T-helper 17 cell (primary cell): ENCODE measurements around the gene PRPF6. TPM values are rescaled to one million over a fixed set of nuclear protein-coding genes. Genes with fewer than 3 reads are reported as not detected.

ENCODE experiments used
- ATAC-seq: fragments of 150-1000 bp; cut with Tn5 transposase; 2 replicates; pipeline ENCODE4 v1.10.0; 2021; ENCODE audit warnings: mild to moderate bottlenecking, moderate library complexity
- DNase-seq, 3 donors: peaks; one replicate each; pipeline versions ENCODE4 v3.0.0 to v3.0.0-alpha.2; 2020 to 2021
- H3K9me3 ChIP-seq: one replicate; pipeline ENCODE4 v1.7.0; 2013; ENCODE audit warnings: low read length, mild to moderate bottlenecking; ENCODE audit not compliant: control insufficient read depth, poor library complexity, severe bottlenecking
- H3K27ac Mint-ChIP-seq: one replicate; pipeline ENCODE4 v1.8.0; 2022; ENCODE audit warnings: mild to moderate bottlenecking, moderate library complexity, mixed read lengths
- H3K27me3 Mint-ChIP-seq: one replicate; pipeline ENCODE4 v1.8.0; 2022; ENCODE audit warnings: mixed read lengths
- H3K36me3 Mint-ChIP-seq: one replicate; pipeline ENCODE4 v1.8.0; 2022; ENCODE audit warnings: low read depth, mixed read lengths
- H3K4me1 Mint-ChIP-seq: one replicate; pipeline ENCODE4 v1.8.0; 2022; ENCODE audit warnings: mild to moderate bottlenecking, mixed read lengths
- H3K4me3 Mint-ChIP-seq: one replicate; pipeline ENCODE4 v1.8.0; 2022; ENCODE audit warnings: mild to moderate bottlenecking, moderate library complexity, mixed read lengths
- total RNA-seq, 4 donors: library from RNA in 2 of 4; stranded (reverse) in 2 of 4; gene quantifications; one replicate each; pipeline ENCODE4 v1.2.3 and lab custom pipeline; 2022 to 2026

PRPF6 gene
- total RNA-seq, 2 donors from 2014 or later = 63.8 to 64.9 TPM

DNA sequence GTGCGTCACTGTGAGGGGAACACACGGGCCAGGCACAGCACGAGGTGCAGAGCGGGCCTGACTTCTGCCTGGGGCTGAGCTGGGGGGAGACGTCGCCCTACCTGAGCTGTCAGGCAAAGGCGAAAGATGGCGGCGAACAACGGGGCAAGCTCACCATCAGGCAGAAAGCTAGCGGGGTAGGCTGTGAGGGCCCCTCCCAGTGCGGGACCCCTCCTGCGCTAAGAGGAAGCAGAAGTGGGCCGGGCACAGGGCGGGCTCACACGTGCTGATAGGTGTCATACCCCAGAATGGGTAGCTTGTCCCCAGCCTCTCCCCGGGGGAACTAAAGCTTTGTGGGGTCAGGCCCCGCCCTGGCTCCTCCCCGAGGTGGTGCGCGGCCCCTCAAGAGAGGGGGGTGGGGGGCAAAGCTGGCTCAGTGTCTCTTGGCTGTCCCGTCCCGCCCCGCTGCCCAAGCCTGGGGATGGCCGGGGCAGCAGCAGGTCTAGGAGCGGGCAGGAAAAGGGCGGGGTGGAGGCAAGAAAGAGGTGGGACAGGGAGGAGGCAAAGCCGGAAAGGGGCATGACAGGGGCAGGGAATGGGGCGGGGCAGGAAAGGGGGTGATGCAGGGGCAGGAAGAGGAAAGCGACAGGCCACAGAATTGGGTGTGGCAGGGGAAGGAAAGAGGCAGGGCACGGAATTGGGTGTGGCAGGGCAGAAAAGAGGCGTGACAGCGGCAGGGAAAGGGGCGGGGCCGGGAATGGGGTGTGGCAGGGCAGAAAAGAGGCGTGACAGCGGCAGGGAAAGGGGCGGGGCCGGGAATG is 39.5 kb upstream of the PRPF6 start:
- DNase-seq (peak; percentile 56 to 72 (median 64)), ATAC-seq (peak; percentile 90)
- Mint-ChIP-seq H3K36me3 (peaks cover 2% of the 10 kb centered on the region), H3K4me3 (peak overlapping the region; percentile 41), H3K27ac (no peak overlapping the region), H3K4me1 (peaks cover 7% of the 10 kb centered on the region), H3K27me3 (no peaks in the 10 kb centered on the region)
- H3K9me3 ChIP-seq = no peaks in the 10 kb centered on the region

DNA sequence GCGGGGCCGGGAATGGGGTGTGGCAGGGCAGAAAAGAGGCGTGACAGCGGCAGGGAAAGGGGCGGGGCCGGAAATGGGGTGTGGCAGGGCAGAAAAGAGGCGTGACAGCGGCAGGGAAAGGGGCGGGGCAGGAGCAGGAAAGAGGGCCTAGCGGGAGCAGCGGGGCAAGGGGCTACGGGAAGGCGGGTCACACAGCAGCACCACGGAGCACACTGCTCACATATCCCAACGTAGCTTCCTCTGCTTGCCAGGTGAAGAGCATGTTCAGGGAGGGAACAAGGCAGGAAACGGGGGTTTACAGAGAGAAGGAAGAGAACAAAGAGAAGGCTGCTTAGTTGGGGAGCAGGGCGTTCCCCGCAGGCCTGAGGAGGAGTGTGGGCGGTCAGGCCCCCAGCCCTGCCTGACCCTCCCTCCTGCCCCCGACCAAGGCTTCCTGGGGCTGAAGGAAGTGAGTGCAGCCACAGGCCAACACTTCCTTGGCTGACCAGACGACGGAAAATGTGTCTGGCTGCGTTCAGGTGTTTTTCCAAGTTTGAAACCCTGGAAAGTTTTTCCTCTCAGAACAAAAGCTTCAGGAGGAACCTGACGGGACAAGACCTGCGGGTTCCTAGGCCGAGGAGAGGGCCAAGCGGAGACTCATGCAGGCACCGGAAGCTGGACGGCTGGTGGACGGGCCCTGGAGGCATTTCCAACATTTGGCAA is 38.5 kb upstream of the PRPF6 start:
- Mint-ChIP-seq H3K4me1 (peaks cover 13% of the 10 kb centered on the region), H3K27me3 (no peaks in the 10 kb centered on the region), H3K36me3 (peaks cover 2% of the 10 kb centered on the region), H3K4me3 (peak overlapping the region; percentile 60), H3K27ac (peak overlapping the region; percentile 57)
- H3K9me3 ChIP-seq = no peaks in the 10 kb centered on the region
- ATAC-seq (no peak), DNase-seq (peak in 1 of 3 donors; percentile 51)

DNA sequence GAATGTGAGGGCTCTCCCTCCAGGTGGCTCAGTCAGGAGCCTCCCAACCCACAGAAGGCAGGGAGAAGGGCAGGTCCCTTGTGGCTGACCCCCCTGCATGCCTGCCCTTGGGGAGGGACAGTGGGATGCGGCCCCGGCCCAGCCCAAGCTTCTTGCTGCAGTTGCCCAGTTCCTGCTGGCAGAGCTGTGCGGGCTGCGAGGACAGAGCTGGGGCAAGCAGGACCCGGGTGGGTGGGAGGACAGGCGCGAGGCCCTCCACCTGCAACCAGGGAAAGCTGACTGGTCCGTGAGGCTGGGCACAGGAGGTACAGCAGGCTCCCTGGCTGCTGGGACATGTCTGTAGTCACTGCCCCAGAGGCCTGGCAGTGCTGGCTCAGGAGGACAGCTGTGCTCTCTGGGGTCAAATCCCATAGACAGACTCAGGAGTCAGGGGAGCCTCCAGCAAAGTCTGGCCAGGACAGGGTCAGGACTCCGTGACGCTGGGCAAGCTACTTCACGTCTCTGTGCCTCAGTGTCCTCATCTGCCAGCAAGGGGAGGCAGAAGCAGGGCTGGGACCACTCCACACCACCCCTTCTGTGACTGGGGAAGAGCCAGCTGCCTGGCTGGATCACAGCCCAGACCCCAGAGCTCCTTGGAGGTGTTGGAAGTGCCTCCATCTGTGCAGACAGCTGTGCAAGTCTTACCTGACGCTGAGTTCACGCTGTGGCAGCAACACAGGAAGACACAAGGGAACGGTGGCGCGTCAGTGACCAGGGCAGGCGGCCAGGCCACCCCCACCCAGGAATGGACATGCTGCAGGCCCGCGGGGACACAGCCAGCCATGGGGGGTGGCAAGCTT is 37.7 kb upstream of the PRPF6 start:
- H3K9me3 ChIP-seq = no peaks in the 10 kb centered on the region
- Mint-ChIP-seq H3K4me3 (no peak overlapping the region), H3K36me3 (peaks cover 2% of the 10 kb centered on the region), H3K4me1 (peaks cover 20% of the 10 kb centered on the region), H3K27ac (no peak overlapping the region), H3K27me3 (no peaks in the 10 kb centered on the region)
- DNase-seq (no peak), ATAC-seq (no peak)

DNA sequence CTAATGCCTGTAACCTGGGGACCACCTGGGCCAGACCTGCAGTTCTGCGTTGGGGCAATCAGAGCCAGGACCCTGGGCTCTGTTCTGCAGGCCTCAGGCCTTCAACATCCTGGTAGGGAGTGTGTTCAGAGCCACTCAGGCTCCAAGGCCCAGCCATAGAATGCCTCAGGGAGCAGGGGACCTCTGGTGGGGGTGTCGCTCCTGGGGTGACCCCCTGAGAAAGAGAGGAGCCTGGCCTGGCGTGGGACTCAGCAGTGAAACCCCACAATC is 37.2 kb upstream of the PRPF6 start:
- no peak for DNase-seq
- H3K4me3 Mint-ChIP-seq = no peak overlapping the region
- H3K27me3 Mint-ChIP-seq = no peaks in the 10 kb centered on the region
- no peak for ATAC-seq
- H3K4me1 Mint-ChIP-seq = peaks cover 24% of the 10 kb centered on the region
- peaks cover 2% of the 10 kb centered on the region for H3K36me3 Mint-ChIP-seq
- no peaks in the 10 kb centered on the region for H3K9me3 ChIP-seq
- no peak overlapping the region for H3K27ac Mint-ChIP-seq

DNA sequence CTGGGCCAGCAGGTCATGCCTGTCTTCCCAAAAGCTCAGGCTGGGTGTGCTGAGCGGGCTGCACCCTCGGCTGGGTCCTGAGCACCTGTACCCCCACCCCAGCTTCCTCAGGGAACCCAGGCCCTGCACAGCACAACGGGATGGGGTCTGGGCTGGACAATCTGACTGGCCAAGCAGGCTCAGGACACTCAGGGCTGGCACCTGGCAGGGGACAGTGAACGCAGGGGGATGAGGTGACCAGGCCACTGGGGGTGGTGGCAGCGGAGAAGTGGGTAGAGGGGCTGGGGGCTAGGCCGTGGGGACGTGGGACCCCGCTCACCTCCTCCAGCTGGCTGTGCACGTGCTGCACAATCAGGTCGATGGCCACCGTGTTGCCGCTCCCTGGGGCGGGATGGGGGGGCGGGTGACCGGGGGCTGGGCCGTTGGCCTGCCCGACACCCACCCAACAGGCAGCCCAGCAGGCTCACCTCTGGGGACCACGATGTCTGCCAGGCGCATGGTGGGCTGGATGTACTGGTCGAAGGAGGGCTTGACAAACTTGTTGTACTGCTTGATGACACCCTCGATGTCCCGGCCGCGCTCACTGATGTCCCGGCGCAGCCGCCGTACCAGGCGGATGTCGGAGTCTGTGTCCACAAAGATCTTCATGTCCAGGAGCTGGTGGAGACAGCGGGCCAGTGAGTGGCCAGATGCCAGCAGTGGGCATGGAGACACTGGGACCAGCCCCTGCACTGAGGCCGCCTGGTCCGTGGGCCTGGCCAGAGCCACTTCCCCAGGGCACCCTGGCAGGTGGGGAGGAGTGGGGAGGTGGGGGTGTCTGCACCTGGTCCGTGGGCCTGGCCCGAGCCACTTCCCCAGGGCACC is 36.6 kb upstream of the PRPF6 start:
- DNase-seq = no peak
- H3K4me3 Mint-ChIP-seq = no peak overlapping the region
- H3K27me3 Mint-ChIP-seq = no peaks in the 10 kb centered on the region
- peaks cover 2% of the 10 kb centered on the region for H3K36me3 Mint-ChIP-seq
- no peak overlapping the region for H3K27ac Mint-ChIP-seq
- peaks cover 29% of the 10 kb centered on the region for H3K4me1 Mint-ChIP-seq
- no peak for ATAC-seq
- H3K9me3 ChIP-seq = no peaks in the 10 kb centered on the region

DNA sequence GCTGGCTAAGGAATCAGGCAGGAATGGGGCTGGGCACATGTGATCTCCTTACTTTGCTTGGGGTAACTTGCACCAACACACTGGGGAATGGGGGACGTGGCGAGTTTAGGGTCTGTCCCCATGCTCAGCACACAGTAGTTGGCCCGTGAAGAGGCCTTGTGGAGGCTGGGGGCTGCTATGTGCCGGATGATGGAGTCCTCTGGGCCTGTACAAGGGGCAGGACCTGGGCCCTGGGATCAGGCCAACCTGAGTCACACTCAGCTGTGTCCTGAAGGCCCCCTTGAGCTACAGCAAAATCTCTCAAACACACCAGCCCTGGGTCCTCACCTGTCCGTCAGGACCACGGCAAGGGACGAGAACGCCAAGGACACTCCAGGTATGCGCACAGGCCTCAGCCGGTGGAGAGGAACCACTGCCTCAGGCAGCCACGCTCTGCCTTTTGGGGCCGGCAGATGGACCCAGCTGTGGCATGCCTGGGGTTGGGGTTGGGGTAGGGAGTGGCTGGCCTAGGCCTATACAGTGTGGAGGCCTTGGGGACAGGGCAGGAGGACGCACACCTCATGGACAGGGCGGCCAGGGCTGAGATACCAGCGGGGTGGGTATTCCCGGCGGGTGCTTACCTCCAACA is 35.8 kb upstream of the PRPF6 start:
- H3K4me3 Mint-ChIP-seq = no peak overlapping the region
- ATAC-seq (no peak), DNase-seq (no peak)
- H3K4me1 Mint-ChIP-seq = peaks cover 29% of the 10 kb centered on the region
- H3K27ac Mint-ChIP-seq = no peak overlapping the region
- H3K36me3 Mint-ChIP-seq = peaks cover 2% of the 10 kb centered on the region
- no peaks in the 10 kb centered on the region for H3K27me3 Mint-ChIP-seq
- no peaks in the 10 kb centered on the region for H3K9me3 ChIP-seq

DNA sequence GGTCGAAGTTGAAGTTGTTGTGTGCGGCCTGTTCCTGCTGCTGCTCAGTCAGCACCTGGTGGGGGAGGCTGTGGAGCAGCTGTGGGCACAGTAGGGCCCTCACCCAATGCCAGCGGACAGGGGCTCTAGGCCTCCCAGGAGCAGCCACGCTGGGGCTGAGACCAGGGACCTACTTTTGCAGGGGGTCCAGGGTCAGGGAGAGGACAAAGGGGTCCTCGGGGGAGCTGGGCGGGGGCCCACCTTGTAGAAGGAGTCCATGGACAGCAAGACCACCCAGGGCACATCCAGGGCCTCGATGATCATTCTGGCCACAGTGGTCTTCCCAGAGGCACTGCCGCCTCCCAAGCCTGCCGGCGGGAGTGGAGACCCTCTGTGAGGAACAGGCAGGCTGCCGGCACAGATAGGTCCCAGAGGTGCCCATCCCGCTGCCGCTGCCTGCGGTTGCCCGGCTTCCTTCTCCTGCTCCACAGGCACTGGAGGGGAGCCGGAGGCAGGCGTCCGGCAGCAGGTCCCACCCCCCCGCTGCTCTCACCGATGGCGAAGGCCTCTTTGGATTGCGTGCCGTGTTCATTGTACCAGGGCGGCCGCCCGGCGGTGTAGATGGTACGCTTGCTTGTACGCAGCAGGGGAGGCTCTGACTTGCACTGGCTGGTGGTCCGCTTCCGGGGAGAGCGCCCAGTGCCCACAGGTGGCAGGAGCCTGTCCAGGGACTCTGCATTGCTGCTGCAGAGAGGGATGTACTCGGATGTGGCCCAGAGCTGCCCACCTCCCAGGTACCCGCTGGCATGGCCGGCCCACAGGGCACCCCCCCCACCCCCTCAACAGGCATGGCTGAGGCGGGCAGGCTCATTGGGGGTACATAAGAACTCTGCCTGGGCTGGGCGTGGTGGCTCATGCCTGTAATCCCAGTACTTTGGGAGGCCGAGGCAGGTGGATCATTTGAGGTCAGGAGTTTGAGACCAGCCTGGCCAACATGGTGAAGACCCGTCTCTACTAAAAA is 34.7 kb upstream of the PRPF6 start:
- Mint-ChIP-seq H3K27ac (peak overlapping the region; percentile 95), H3K36me3 (no peaks in the 10 kb centered on the region), H3K4me1 (peaks cover 25% of the 10 kb centered on the region), H3K27me3 (no peaks in the 10 kb centered on the region), H3K4me3 (peak overlapping the region; percentile 3)
- no peaks in the 10 kb centered on the region for H3K9me3 ChIP-seq
- ATAC-seq (no peak), DNase-seq (no peak)

DNA sequence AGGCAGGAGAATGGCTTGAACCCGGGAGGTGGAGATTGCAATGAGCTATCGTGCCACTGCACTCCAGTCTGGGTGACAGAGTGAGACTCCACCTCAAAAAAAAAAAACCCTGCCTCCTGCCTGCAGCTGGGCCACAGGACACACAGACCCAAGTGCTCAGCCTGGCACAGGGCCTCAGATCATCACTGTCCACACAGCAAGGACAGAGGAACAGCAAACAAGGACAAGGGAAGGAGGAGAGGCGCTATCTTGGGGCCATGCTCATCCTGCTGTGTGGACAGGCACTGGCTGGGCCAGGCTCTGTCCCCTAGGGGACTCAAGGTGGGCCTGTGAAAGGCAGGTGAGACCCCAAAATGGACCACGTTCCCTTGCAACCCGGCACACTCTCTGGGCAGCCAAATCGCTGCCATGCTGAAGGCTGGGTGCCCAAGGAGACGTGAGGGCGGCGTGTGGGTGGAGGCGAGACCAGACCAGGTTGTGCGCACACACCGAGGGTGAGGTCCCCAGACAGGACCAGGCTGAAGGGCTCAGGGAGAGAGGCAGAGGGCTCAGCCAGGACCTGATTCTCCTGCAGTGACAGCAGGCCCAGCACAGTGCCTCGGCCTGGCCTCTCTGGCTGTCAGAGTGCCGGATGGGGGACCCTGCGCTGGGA is 33.8 kb upstream of the PRPF6 start:
- Mint-ChIP-seq H3K4me3 (peak overlapping the region; percentile 90), H3K27ac (peak overlapping the region; percentile 95), H3K36me3 (no peaks in the 10 kb centered on the region), H3K4me1 (peaks cover 24% of the 10 kb centered on the region), H3K27me3 (no peaks in the 10 kb centered on the region)
- DNase-seq (no peak), ATAC-seq (no peak)
- no peaks in the 10 kb centered on the region for H3K9me3 ChIP-seq

DNA sequence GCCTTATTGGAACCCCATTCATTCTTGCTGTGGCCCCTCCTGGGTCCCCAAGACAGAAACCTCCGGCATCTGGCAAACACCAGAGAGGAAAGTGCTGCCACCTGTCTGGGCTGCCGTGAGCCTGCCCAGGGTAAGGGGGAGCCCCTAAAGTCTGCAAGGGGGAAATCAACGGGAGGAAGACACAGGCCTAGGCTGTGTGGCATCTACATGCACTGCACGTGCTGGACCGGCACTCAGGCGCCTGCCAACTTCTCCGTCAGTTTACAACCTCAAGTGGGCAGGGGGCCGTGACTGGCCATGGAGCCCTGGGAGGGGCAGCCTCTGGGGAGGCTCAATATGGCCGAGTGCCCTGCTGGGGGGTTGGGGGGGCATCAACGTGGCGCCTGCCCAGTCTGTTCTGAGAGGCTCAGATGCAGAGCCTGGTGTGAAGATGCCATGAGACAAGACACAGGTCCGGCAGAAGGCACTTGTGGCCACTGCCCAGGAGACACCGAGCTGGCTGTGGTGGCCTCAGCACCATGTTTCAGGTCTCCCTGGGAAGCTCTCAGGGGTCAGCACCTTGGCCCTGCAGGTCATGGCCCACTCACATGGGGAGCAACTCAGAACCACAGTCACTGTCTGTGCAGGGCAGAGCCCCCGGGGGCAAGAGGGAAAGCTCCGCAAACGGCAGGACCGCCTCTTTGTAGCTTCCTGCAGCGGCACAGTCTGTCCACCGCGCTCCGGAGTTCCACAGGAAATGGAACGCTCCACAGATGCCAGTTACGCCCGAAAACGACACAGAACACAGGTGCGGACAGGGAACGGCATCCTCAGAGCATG is 33.1 kb upstream of the PRPF6 start:
- Mint-ChIP-seq H3K4me1 (peaks cover 24% of the 10 kb centered on the region), H3K4me3 (peak overlapping the region; percentile 90), H3K27ac (peak overlapping the region; percentile 95), H3K36me3 (no peaks in the 10 kb centered on the region), H3K27me3 (no peaks in the 10 kb centered on the region)
- peak; percentile 32 for ATAC-seq
- no peaks in the 10 kb centered on the region for H3K9me3 ChIP-seq
- no peak for DNase-seq

DNA sequence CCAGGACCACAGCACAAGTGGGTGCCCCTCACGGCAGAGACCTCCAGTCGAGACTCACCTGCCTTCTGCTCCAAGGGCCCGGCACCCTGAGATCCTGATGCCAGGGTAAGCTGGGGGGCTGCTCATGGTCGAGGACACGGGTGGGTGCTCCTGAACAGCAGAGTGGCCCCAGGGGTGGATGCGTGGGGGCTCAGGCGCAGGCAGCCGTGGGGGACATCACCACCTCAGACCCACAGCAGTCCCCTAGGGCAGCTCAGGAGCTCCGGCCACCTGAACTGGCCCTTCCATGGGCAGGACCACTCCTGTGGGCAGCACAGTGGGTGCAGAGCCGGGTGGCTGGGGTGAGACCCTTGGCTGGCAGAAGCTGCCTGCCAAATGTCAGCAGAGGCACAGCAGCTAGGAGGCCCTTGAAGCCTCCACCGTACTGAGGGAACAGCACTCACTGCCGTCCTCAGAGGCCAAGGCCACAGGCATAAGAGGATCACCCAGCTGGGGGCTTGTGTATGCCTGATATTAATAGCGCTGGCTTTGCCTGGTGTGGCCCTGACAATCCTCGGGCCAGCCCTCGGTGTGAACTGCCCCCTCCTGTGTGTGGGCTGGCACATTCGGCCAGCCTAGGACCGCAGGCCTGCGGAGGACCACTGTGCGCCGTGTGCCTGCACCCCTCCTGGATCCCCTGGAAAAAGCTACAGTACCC is 30.1 kb upstream of the PRPF6 start:
- Mint-ChIP-seq H3K27me3 (no peaks in the 10 kb centered on the region), H3K4me1 (peaks cover 38% of the 10 kb centered on the region), H3K4me3 (no peak overlapping the region), H3K36me3 (no peaks in the 10 kb centered on the region), H3K27ac (no peak overlapping the region)
- no peaks in the 10 kb centered on the region for H3K9me3 ChIP-seq
- ATAC-seq (no peak), DNase-seq (no peak)
